GM12878 (cell line): ENCODE measurements around the gene GABRP. TPM values are rescaled to one million over a fixed set of nuclear protein-coding genes. Genes with fewer than 3 reads are reported as not detected.

Experiments used
- ATAC-seq: fragments of 200-7000 bp; cut with Tn5 transposase; 3 replicates; pipeline ENCODE4 v1.9.1; 2020; ENCODE audit warnings: mild to moderate bottlenecking, moderate library complexity
- BruUV-seq: library from RNA; stranded (reverse); fragments of 400-500 nt; replicated peaks from 2 replicates; lab custom pipeline; 2021; lab: Mats Ljungman, UMichigan
- CTCF ChIA-PET: fragments of 300-600 bp; sonication (Branson Sonifier 250); formaldehyde crosslinking; extraction: SDS; loops from one replicate; lab custom pipeline; 2021; ENCODE audit warnings: inconsistent platforms; lab: Yijun Ruan, JAX
- POLR2A ChIA-PET: fragments of 350-600 bp; formaldehyde crosslinking; extraction: SDS; loops from one replicate; lab custom pipeline; 2021; ENCODE audit warnings: inconsistent platforms; lab: Charles Lee
- RAD21 ChIA-PET: fragments of 300-600 bp; sonication (Branson Sonifier 250); formaldehyde crosslinking; loops from one replicate; lab custom pipeline; 2023; ENCODE audit warnings: antibody characterized with exemption; ENCODE audit not compliant: unreplicated experiment; lab: Charles Lee
- SMC1A ChIA-PET: fragments of 300-600 bp; sonication (Branson Sonifier 250); formaldehyde crosslinking; loops from one replicate; lab custom pipeline; 2023; ENCODE audit not compliant: unreplicated experiment, uncharacterized antibody; lab: Charles Lee
- DNase-seq: peaks from one replicate; pipeline ENCODE4 v3.0.0-alpha.2; 2011; ENCODE audit warnings: low read depth, low spot score
- FAIRE-seq: peaks from 3 replicates; lab custom pipeline; 2011; peaks lifted over from hg19 to GRCh38; lab: Jason Lieb, UNC
- H2AFZ ChIP-seq: 2 replicates; pipeline ENCODE4 v1.6.0; 2011; ENCODE audit warnings: low read depth, low read length, control low read depth; ENCODE audit not compliant: control insufficient read depth
- H3K27ac ChIP-seq: 2 replicates; pipeline ENCODE4 v1.5.1; 2011; ENCODE audit warnings: control low read depth; ENCODE audit not compliant: control insufficient read depth, insufficient read depth
- H3K27me3 ChIP-seq, 2 experiments: replicated peaks in 1 of 2; 2 replicates each; pipeline versions ENCODE4 v1.6.0 to v1.6.1; 2011; ENCODE audit warnings: low read length in 1 of 2; ENCODE audit not compliant: control insufficient read depth in 2 of 2, insufficient read depth in 2 of 2
- H3K36me3 ChIP-seq, 2 experiments: 2 replicates each; pipeline ENCODE4 v1.5.1; 2011; ENCODE audit warnings: low read length in 1 of 2; ENCODE audit not compliant: control insufficient read depth in 2 of 2, insufficient read depth in 2 of 2
- H3K4me1 ChIP-seq: 2 replicates; pipeline ENCODE4 v1.6.1; 2011; ENCODE audit warnings: mild to moderate bottlenecking, low read length, moderate library complexity, mixed read lengths; ENCODE audit not compliant: control insufficient read depth, insufficient read depth
- H3K4me2 ChIP-seq: 2 replicates; pipeline ENCODE4 v1.6.0; 2011; ENCODE audit warnings: control low read depth; ENCODE audit not compliant: control insufficient read depth, insufficient read depth
- H3K4me3 ChIP-seq: fragments of 200-600 bp; sonication (generic); 2 replicates; pipeline ENCODE4 v1.5.1; 2016
- H3K79me2 ChIP-seq: 2 replicates; pipeline ENCODE4 v1.6.0; 2011; ENCODE audit warnings: low read length; ENCODE audit not compliant: control insufficient read depth, insufficient read depth
- H3K9ac ChIP-seq: 2 replicates; pipeline ENCODE4 v1.8.0; 2011; ENCODE audit warnings: low read length, control low read depth, mixed read lengths; ENCODE audit not compliant: control insufficient read depth, insufficient read depth
- H3K9me3 ChIP-seq: replicated peaks from 3 replicates; pipeline ENCODE4 v1.5.1; 2011; ENCODE audit warnings: mild to moderate bottlenecking, low read length; ENCODE audit not compliant: control insufficient read depth, insufficient read depth
- H4K20me1 ChIP-seq: 2 replicates; pipeline ENCODE4 v1.6.0; 2011; ENCODE audit not compliant: control insufficient read depth, insufficient read depth
- ATF7 ChIP-seq: fragments of 450-650 bp; IDR thresholded peaks from 2 replicates; pipeline ENCODE4 v1.6.1; 2016; ENCODE audit warnings: low read depth, mild to moderate bottlenecking
- POLR2AphosphoS5 ChIP-seq: IDR thresholded peaks from 2 replicates; pipeline ENCODE4 v1.6.1; 2011; ENCODE audit warnings: mild to moderate bottlenecking, low read length, inconsistent platforms
- SMARCA5 ChIP-seq: fragments of 450-650 bp; IDR thresholded peaks from 2 replicates; pipeline ENCODE4 v1.6.1; 2017; ENCODE audit warnings: mild to moderate bottlenecking
- SUZ12 ChIP-seq: fragments of 200-600 bp; sonication (generic); IDR thresholded peaks from one replicate; pipeline ENCODE4 v1.6.1; 2018; ENCODE audit warnings: antibody characterized with exemption, mild to moderate bottlenecking; ENCODE audit not compliant: unreplicated experiment
- TCF12 ChIP-seq: IDR thresholded peaks from 2 replicates; pipeline ENCODE4 v1.6.1; 2011; ENCODE audit warnings: low read depth, mild to moderate bottlenecking, low read length
- WGBS: methylation state at CpG from one replicate; pipeline ENCODE4 v1.1.6; 2016; ENCODE audit warnings: low lambda C conversion rate; ENCODE audit not compliant: insufficient replicate concordance, insufficient coverage; ENCODE audit errors: missing lambda C conversion rate; 5-methylcytosine and 5-hydroxymethylcytosine counted together
- in situ Hi-C: fragments of 300-500 bp; cut with MboI; formaldehyde crosslinking; loops from 9 replicates; pipeline ENCODE4 v1.14.3; 2018; ENCODE audit warnings: mixed read lengths
- intact Hi-C: fragments of 100-400 bp; cut with micrococcal nuclease; formaldehyde crosslinking; loops from one replicate; pipeline ENCODE4 v1.14.2; 2022; ENCODE audit not compliant: unreplicated experiment
- polyA plus RNA-seq, 11 experiments: library from polyadenylated mRNA; depleted of rRNA in 4 of 11; unstranded in 6 of 11; stranded (reverse) in 5 of 11; fragments of >200 nt; fragmentation: Nextera tagmentation in 4 of 11; fragmentation: Illumina TruSeq in 1 of 11; extraction: Ambion mirVana in 4 of 11; extraction: Trizol in 1 of 11; gene quantifications; 1 replicate in 1 of 11; 2 replicates in 10 of 11; pipeline versions ENCODE4 v1.2.1 to v1.2.3, GENCODE V29; 2011 to 2016; ENCODE audit warnings: inconsistent platforms in 2 of 11, missing spikeins in 2 of 11, low read depth in 1 of 11
- total RNA-seq, 4 experiments: library from RNA; depleted of rRNA in 3 of 4; stranded (reverse); fragments of >200 nt in 3 of 4; fragmentation: Illumina TruSeq in 1 of 4; extraction: Trizol in 1 of 4; gene quantifications; 2 replicates each; pipeline versions ENCODE4 v1.2.1 to v1.2.3, GENCODE V29; 2013 to 2021
- TF ChIP-seq, protein P1 (sequence below): fragments of 450-650 bp; IDR thresholded peaks from 2 replicates; pipeline ENCODE4 v1.6.1; 2017; ENCODE audit warnings: mild to moderate bottlenecking, moderate library complexity

The GABRP gene
- total and polyA plus RNA-seq, 10 of the 15 experiments (the other 5 are each of a cell fraction or from before 2014, with no cell fraction given): 0.04 TPM; not detected in 9

DNA sequence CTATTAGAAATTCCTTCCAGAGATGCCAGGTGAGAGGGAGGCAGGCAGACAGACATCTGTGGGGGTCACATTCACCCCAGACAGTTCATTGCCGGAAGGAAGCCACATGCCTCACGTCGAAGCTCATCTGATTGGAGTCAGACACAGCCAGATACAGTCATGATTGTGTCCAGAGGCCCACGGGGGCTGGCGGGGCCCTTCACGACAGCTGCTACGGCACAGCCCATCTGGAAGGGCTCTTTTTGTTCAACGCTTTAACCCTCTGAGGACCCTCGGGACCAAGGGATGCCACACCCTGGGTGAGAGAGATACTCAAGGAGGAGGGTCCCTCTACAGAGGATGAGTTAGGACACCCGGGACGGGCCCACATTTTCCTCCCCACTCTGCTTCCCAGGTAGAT lies 31.9 kb upstream of the GABRP start:
- no peak overlapping the region for H3K4me3 ChIP-seq
- ATAC-seq (no peak), DNase-seq (no peak), FAIRE-seq (no peak)
- 23% methylated on average over 11 of the region's 11 CpGs for WGBS
- H2AFZ ChIP-seq: no peak overlapping the region
- ChIA-PET POLR2A (no interaction called here), SMC1A (no interaction called here), RAD21 (interaction anchor here (0.6 kb wide), 1 partner anchor 146 kb away, joined by 4 read pairs; no protein-coding TSS in a partner anchor), CTCF (interaction anchor here (2.1 kb wide), 1 partner anchor 40 kb away, joined by 6 read pairs; no protein-coding TSS in a partner anchor)
- H3K4me1 ChIP-seq: no peaks in the 10 kb centered on the region
- BruUV-seq: no TSS peak
- no peak for TF ChIP-seq TCF12
- TF ChIP-seq, protein P1, sequence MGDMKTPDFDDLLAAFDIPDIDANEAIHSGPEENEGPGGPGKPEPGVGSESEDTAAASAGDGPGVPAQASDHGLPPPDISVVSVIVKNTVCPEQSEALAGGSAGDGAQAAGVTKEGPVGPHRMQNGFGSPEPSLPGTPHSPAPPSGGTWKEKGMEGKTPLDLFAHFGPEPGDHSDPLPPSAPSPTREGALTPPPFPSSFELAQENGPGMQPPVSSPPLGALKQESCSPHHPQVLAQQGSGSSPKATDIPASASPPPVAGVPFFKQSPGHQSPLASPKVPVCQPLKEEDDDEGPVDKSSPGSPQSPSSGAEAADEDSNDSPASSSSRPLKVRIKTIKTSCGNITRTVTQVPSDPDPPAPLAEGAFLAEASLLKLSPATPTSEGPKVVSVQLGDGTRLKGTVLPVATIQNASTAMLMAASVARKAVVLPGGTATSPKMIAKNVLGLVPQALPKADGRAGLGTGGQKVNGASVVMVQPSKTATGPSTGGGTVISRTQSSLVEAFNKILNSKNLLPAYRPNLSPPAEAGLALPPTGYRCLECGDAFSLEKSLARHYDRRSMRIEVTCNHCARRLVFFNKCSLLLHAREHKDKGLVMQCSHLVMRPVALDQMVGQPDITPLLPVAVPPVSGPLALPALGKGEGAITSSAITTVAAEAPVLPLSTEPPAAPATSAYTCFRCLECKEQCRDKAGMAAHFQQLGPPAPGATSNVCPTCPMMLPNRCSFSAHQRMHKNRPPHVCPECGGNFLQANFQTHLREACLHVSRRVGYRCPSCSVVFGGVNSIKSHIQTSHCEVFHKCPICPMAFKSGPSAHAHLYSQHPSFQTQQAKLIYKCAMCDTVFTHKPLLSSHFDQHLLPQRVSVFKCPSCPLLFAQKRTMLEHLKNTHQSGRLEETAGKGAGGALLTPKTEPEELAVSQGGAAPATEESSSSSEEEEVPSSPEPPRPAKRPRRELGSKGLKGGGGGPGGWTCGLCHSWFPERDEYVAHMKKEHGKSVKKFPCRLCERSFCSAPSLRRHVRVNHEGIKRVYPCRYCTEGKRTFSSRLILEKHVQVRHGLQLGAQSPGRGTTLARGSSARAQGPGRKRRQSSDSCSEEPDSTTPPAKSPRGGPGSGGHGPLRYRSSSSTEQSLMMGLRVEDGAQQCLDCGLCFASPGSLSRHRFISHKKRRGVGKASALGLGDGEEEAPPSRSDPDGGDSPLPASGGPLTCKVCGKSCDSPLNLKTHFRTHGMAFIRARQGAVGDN: no peak
- TF ChIP-seq ATF7: no peak
- no peak for TF ChIP-seq POLR2AphosphoS5
- TF ChIP-seq SMARCA5: no peak
- no peak for TF ChIP-seq SUZ12
- H3K9ac ChIP-seq: no peak overlapping the region
- H3K27ac ChIP-seq: no peak overlapping the region
- H3K79me2 ChIP-seq: no peaks in the 10 kb centered on the region
- H4K20me1 ChIP-seq: no peaks in the 10 kb centered on the region
- intact Hi-C loops: no loop called here
- peaks cover 2 to 6% of the 10 kb centered on the region in 2 experiments; a peak in 3 of 4 replicates for H3K27me3 ChIP-seq
- in situ Hi-C loops: no loop called here
- H3K36me3 ChIP-seq: no peaks in the 10 kb centered on the region
- no peaks in the 10 kb centered on the region for H3K9me3 ChIP-seq
- H3K4me2 ChIP-seq: no peak overlapping the region
